PC-3 (cell line): ENCODE measurements around the gene WDR45B. TPM values are rescaled to one million over a fixed set of nuclear protein-coding genes. Genes with fewer than 3 reads are reported as not detected.
"Not testable (repeated sequence)": the region's sequence is repeated elsewhere in the genome, so short reads cannot be mapped to it uniquely, and the experiment has no call there.

Experiments used
- ATAC-seq: fragments of 200-7000 bp; cut with Tn5 transposase; 2 replicates; pipeline ENCODE4 v1.9.1; 2020; ENCODE audit warnings: mild to moderate bottlenecking, moderate library complexity
- BruUV-seq: library from RNA; stranded (reverse); fragments of 400-500 nt; replicated peaks from 2 replicates; lab custom pipeline; 2021; lab: Mats Ljungman, UMichigan
- CTCF ChIA-PET: fragments of 300-600 bp; sonication (Branson Sonifier 250); formaldehyde crosslinking; loops from one replicate; lab custom pipeline; 2022; ENCODE audit warnings: antibody characterized with exemption; lab: Charles Lee
- POLR2A ChIA-PET: fragments of 300-600 bp; sonication (Branson Sonifier 250); formaldehyde crosslinking; loops from one replicate; lab custom pipeline; 2022; ENCODE audit warnings: antibody characterized with exemption; ENCODE audit not compliant: unreplicated experiment; lab: Charles Lee
- DNase-seq: peaks from one replicate; pipeline ENCODE4 v3.0.0-alpha.2; 2015
- H2AFZ ChIP-seq: fragments of 300-600 bp; sonication (generic); 2 replicates; pipeline ENCODE4 v1.6.0; 2016; ENCODE audit warnings: antibody characterized with exemption, low read length
- H3F3A ChIP-seq: fragments of 300-600 bp; sonication (generic); one replicate; pipeline ENCODE4 v1.6.0; 2017; ENCODE audit warnings: antibody characterized with exemption, low read length, control low read depth, mild to moderate bottlenecking; ENCODE audit not compliant: unreplicated experiment
- H3K27ac ChIP-seq: fragments of 300-600 bp; sonication (generic); 2 replicates; pipeline ENCODE4 v1.5.1; 2016; ENCODE audit warnings: mild to moderate bottlenecking, low read length
- H3K27me3 ChIP-seq: fragments of 300-600 bp; sonication (generic); 2 replicates; pipeline ENCODE4 v1.6.1; 2016; ENCODE audit warnings: low read length, mixed read lengths
- H3K36me3 ChIP-seq: fragments of 300-600 bp; sonication (generic); 2 replicates; pipeline ENCODE4 v1.6.1; 2016; ENCODE audit warnings: low read depth, mixed run types, low read length, mixed read lengths
- H3K4me1 ChIP-seq: fragments of 300-600 bp; sonication (generic); 2 replicates; pipeline ENCODE4 v1.5.1; 2016; ENCODE audit warnings: low read length; ENCODE audit not compliant: insufficient read depth
- H3K4me2 ChIP-seq: fragments of 300-600 bp; sonication (generic); 2 replicates; pipeline ENCODE4 v1.6.0; 2016; ENCODE audit warnings: low read length
- H3K4me3 ChIP-seq: fragments of 300-600 bp; sonication (generic); 2 replicates; pipeline ENCODE4 v1.5.1; 2016; ENCODE audit warnings: mild to moderate bottlenecking, low read length, mixed read lengths
- H3K79me2 ChIP-seq: fragments of 300-600 bp; sonication (generic); 2 replicates; pipeline ENCODE4 v1.6.1; 2017; ENCODE audit warnings: low read length, mixed read lengths
- H3K9ac ChIP-seq: fragments of 300-600 bp; sonication (generic); 2 replicates; pipeline ENCODE4 v1.6.0; 2016; ENCODE audit warnings: mild to moderate bottlenecking, low read length
- H3K9me2 ChIP-seq: fragments of 300-600 bp; sonication (generic); replicated peaks from 2 replicates; pipeline ENCODE4 v1.6.1; 2016; ENCODE audit warnings: mixed run types, low read length, mixed read lengths
- H3K9me3 ChIP-seq: fragments of 300-600 bp; sonication (generic); 2 replicates; pipeline ENCODE4 v1.6.1; 2016; ENCODE audit warnings: low read length, mixed read lengths
- H4K20me1 ChIP-seq: fragments of 300-600 bp; sonication (generic); 2 replicates; pipeline ENCODE4 v1.6.1; 2016; ENCODE audit warnings: low read length, mixed read lengths
- EZH2 ChIP-seq: fragments of 300-600 bp; sonication (generic); IDR thresholded peaks from one replicate; pipeline ENCODE4 v1.6.1; 2017; ENCODE audit warnings: antibody characterized with exemption, mild to moderate bottlenecking, low read length; ENCODE audit not compliant: unreplicated experiment
- EZH2phosphoT487 ChIP-seq: fragments of 300-600 bp; sonication (generic); IDR thresholded peaks from 2 replicates; pipeline ENCODE4 v1.6.1; 2018; ENCODE audit warnings: mild to moderate bottlenecking, antibody characterized with exemption, low read length, borderline replicate concordance
- intact Hi-C: fragments of 100-400 bp; cut with micrococcal nuclease; formaldehyde crosslinking; loops from 2 replicates; pipeline ENCODE4 v1.9.0; 2023
- total RNA-seq: library from RNA; depleted of rRNA; stranded (reverse); fragments of >200 nt; gene quantifications from 2 replicates; pipeline ENCODE4 v1.2.3, GENCODE V29; 2014
- TF ChIP-seq, protein P1 (sequence below): fragments of 300-600 bp; sonication (generic); conservative IDR thresholded peaks from 2 replicates; pipeline ENCODE4 v1.5.1; 2017; ENCODE audit warnings: antibody characterized with exemption, low read depth, mild to moderate bottlenecking, low read length

Gene WDR45B
- total RNA-seq, 1 experiment from 2014 or later, result 110 TPM

DNA sequence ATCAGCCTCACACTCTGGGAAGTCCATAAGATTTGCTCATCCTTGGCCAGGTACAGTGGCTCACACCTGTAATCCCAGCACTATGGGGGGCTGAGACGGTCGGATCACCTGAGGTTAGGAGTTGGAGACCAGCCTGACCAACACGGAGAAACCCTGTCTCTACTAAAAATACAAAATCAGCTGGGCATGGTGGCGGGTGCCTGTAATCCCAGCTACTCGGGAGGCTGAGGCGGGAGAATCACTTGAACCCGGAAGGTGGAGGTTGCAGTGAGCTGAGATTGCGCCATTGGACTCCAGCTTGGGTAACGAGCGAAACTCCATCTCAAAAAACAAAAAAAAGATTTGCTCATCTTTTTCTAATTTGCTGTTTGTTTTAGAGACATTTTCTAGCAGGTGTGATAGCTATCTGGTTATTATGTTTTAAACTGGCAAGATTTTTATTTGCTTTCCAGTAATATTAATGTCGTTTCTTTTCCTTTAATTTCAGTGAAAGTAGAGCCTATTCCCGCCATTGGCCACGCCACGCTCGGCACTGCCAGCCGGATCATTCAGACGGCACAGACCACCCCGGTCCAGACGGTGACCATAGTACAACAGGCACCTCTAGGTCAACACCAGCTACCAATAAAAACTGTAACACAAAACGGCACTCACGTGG is 61.5 kb downstream of the WDR45B start:
- peaks cover 4% of the 10 kb centered on the region; the same call in 1 of the 2 replicates for H3K79me2 ChIP-seq
- H2AFZ ChIP-seq, result no peak overlapping the region
- no peak overlapping the region for H3K9ac ChIP-seq
- no peak overlapping the region for H3K27ac ChIP-seq
- H3K9me2 ChIP-seq, result no peaks in the 10 kb centered on the region
- H3K27me3 ChIP-seq, result no peaks in the 10 kb centered on the region
- no peak overlapping the region for H3K4me2 ChIP-seq
- H3F3A ChIP-seq, result no peaks in the 10 kb centered on the region
- no peak for DNase-seq
- no peaks in the 10 kb centered on the region for H4K20me1 ChIP-seq
- ATAC-seq, result no peak
- no peaks in the 10 kb centered on the region for H3K4me1 ChIP-seq
- BruUV-seq, result no TSS peak
- POLR2A ChIA-PET, result interaction anchor here (0.5 to 0.6 kb wide), 2 partner anchors 84 to 216 kb away, joined by 3 to 12 read pairs; no protein-coding TSS in a partner anchor
- H3K9me3 ChIP-seq, result no peaks in the 10 kb centered on the region
- intact Hi-C loops, result no loop called here
- peaks cover 31% of the 10 kb centered on the region for H3K36me3 ChIP-seq
- CTCF ChIA-PET, result no interaction called here
- TF ChIP-seq EZH2 (no peak), EZH2phosphoT487 (no peak)
- TF ChIP-seq, protein P1, sequence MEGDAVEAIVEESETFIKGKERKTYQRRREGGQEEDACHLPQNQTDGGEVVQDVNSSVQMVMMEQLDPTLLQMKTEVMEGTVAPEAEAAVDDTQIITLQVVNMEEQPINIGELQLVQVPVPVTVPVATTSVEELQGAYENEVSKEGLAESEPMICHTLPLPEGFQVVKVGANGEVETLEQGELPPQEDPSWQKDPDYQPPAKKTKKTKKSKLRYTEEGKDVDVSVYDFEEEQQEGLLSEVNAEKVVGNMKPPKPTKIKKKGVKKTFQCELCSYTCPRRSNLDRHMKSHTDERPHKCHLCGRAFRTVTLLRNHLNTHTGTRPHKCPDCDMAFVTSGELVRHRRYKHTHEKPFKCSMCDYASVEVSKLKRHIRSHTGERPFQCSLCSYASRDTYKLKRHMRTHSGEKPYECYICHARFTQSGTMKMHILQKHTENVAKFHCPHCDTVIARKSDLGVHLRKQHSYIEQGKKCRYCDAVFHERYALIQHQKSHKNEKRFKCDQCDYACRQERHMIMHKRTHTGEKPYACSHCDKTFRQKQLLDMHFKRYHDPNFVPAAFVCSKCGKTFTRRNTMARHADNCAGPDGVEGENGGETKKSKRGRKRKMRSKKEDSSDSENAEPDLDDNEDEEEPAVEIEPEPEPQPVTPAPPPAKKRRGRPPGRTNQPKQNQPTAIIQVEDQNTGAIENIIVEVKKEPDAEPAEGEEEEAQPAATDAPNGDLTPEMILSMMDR, result no peak
- H3K4me3 ChIP-seq, result no peak overlapping the region

DNA sequence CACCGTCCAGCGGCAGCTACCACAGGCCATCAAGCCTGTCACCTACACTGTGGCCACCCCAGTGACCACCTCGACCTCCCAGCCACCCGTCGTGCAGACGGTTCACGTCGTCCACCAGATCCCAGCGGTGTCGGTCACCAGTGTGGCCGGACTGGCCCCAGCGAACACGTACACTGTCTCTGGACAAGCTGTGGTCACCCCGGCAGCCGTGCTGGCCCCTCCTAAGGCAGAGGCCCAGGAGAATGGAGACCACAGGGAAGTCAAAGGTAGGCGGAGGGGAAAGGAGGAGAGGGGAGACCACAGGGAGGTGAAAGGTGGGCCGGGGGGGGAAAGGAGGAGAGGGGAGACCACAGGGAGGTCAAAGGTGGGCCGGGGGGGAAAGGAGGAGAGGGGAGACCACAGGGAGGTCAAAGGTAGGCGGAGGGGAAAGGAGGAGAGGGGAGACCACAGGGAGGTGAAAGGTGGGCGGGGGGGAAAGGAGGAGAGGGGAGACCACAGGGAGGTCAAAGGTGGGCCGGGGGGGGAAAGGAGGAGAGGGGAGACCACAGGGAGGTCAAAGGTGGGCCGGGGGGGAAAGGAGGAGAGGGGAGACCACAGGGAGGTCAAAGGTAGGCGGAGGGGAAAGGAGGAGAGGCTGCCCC is 62.2 kb downstream of the WDR45B start:
- H3K9me2 ChIP-seq, BruUV-seq, H3K79me2 ChIP-seq, H3K4me1 ChIP-seq, CTCF ChIA-PET, H3K27me3 ChIP-seq, POLR2A ChIA-PET, intact Hi-C loops, H3F3A ChIP-seq, H3K4me3 ChIP-seq, H4K20me1 ChIP-seq, H3K27ac ChIP-seq, H3K4me2 ChIP-seq, DNase-seq, ATAC-seq, H3K9me3 ChIP-seq, H2AFZ ChIP-seq, H3K9ac ChIP-seq: not testable (repeated sequence)
- peaks cover 31% of the 10 kb centered on the region for H3K36me3 ChIP-seq

DNA sequence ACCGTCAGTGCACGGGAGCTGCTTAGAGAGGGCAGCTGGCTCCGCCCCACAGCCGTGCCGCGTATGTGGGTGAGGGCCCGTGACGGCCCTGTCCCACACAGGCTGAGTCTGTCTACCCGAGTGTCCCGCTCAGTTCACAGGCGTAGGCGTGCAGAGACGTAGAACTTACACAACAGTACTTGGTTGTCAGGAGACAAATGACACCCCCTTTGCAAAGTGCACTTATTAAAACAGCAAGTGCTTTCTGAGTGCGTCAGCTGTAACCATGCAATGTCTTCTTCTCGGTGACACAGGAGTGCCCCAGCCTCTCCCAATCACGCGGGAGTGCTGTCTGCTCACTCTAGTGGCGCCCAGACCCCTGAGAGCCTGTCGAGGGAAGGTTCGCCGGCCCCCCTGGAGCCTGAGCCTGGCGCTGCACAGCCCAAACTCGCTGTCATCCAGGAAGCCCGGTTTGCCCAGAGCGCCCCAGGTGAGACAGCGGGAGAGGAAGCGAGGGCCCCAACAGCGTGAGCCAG is 64.5 kb downstream of the WDR45B start:
- ChIA-PET CTCF (no interaction called here), POLR2A (no interaction called here)
- Histone ChIP-seq H2AFZ (no peak overlapping the region), H3K27me3 (no peaks in the 10 kb centered on the region), H3F3A (no peaks in the 10 kb centered on the region), H3K4me3 (no peak overlapping the region), H3K4me1 (no peaks in the 10 kb centered on the region), H3K79me2 (peaks cover 9% of the 10 kb centered on the region; the same call in 1 of the 2 replicates), H3K9me2 (no peaks in the 10 kb centered on the region), H3K9ac (no peak overlapping the region), H3K27ac (no peak overlapping the region), H3K9me3 (no peaks in the 10 kb centered on the region), H3K36me3 (peaks cover 35% of the 10 kb centered on the region), H3K4me2 (no peak overlapping the region), H4K20me1 (no peaks in the 10 kb centered on the region)
- no TSS peak for BruUV-seq
- DNase-seq, result no peak
- intact Hi-C loops, result no loop called here
- TF ChIP-seq EZH2, result no peak
- TF ChIP-seq, protein P1, result no peak
- no peak for TF ChIP-seq EZH2phosphoT487
- ATAC-seq, result no peak
